Measurements from ENCODE around the gene SF3A2. TPM values are rescaled to one million over a fixed set of nuclear protein-coding genes. Genes with fewer than 3 reads are reported as not detected.

Gene SF3A2
- total and polyA plus RNA-seq, 2 donors (not counting 1 experiment from before 2014, with no cell fraction given), result 98.2 to 140 TPM

GRCh38 chr19:2251106-2252054, 14.8 kb downstream of the SF3A2 start:
- Mint-ChIP-seq H3K4me3 (peak overlapping the region; percentile 88), H3K27me3 (no peaks in the 10 kb centered on the region), H3K4me1 (peaks cover 31% of the 10 kb centered on the region), H3K9me3 (ENCODE audit: insufficient read depth) (no peaks in the 10 kb centered on the region), H3K27ac (peak overlapping the region; percentile 26)
- ChIA-PET POLR2A (interaction anchor here (0.6 to 8.8 kb wide), 6 partner anchors 9 to 24 kb away, joined by 3 to 134 read pairs (median 4); partner anchors contain the start of gene PLEKHJ1), CTCF (interaction anchor here (0.9 to 6.3 kb wide), 6 partner anchors 11 to 95 kb away, joined by 3 to 63 read pairs (median 11); no protein-coding TSS in a partner anchor)
- Histone ChIP-seq H3K36me3 (replicated peaks in 1 of 2; ENCODE audit: control extremely low read depth in 1 of 2, control insufficient read depth in 1 of 2, extremely low read depth in 1 of 2, insufficient read depth in 2 of 2, low read length in 1 of 2) (peaks cover 0 to 22% of the 10 kb centered on the region in 2 experiments), H3K4me1 (ENCODE audit: control insufficient read depth in 2 of 2, insufficient read depth in 2 of 2, low read length in 2 of 2) (peaks cover 40 to 49% of the 10 kb centered on the region in 2 donors), H3K9me3 (ENCODE audit: control extremely low read depth in 1 of 3, control insufficient read depth in 2 of 3, insufficient read depth in 1 of 3, low read length in 2 of 3) (peaks cover 0 to 15% (median 0%) of the 10 kb centered on the region in 3 donors), H3K4me2 (replicated peaks; ENCODE audit: low read depth, low read length, poor library complexity, severe bottlenecking) (peak overlapping the region; percentile 100), H2AFZ (ENCODE audit: insufficient read depth, low read depth, low read length, poor library complexity, severe bottlenecking) (peak overlapping the region; percentile 86), H3K9ac (ENCODE audit: low read length) (peak overlapping the region; percentile 72), H3K27ac (ENCODE audit: low read length in 2 of 2) (no peak overlapping the region), H3K79me2 (ENCODE audit: control insufficient read depth, insufficient read depth, low read length) (peaks cover 8% of the 10 kb centered on the region), H3K4me3 (ENCODE audit: control extremely low read depth in 1 of 5, extremely low read depth in 1 of 5, insufficient read depth in 1 of 5, low read depth in 2 of 5, low read length in 4 of 5) (peak overlapping the region in 4 of 5 experiments; percentile 44 to 70 (median 58)), H3K27me3 (replicated peaks in 1 of 4; ENCODE audit: control extremely low read depth in 1 of 4, control insufficient read depth in 3 of 4, insufficient read depth in 4 of 4, low read length in 3 of 4) (peaks cover 0 to 38% (median 14%) of the 10 kb centered on the region in 4 experiments), H4K20me1 (ENCODE audit: control insufficient read depth, insufficient read depth, low read length, poor library complexity, severe bottlenecking) (peaks cover 51% of the 10 kb centered on the region)
- 9% methylated on average over 125 of the region's 125 CpGs for WGBS (ENCODE audit: insufficient coverage)
- TF ChIP-seq EZH2 (IDR thresholded peaks at IDR 0.05; ENCODE audit: borderline replicate concordance, insufficient read depth, low read depth, low read length, poor library complexity, severe bottlenecking), result no peak
- TF ChIP-seq CTCF (IDR thresholded peaks at IDR 0.05), result no peak
- ATAC-seq (ENCODE audit: low read depth), result peak; percentile 4
- peak; percentile 64 for DNase-seq
- intact Hi-C loops (cut with micrococcal nuclease), result loop anchor here (2.0 to 5.0 kb wide), 2 partner anchors 15 to 36 kb away; partner anchors contain the start of genes PLEKHJ1 and SF3A2
